Neuronal stem cell (in vitro differentiated cells): Measurements from ENCODE around the gene ZDHHC20.

ENCODE experiments used
- DNase-seq: peaks from one replicate; pipeline ENCODE4 v3.0.0-alpha.2; 2013; ENCODE audit warnings: low spot score
- H2AFZ ChIP-seq: one replicate; pipeline ENCODE4 v1.6.1; 2013; ENCODE audit warnings: mild to moderate bottlenecking, low read length, inconsistent platforms
- H2AK5ac ChIP-seq: 2 replicates; pipeline ENCODE4 v1.6.1; 2013; ENCODE audit warnings: low read depth, mild to moderate bottlenecking, inconsistent platforms, low read length, moderate library complexity, mixed read lengths
- H2BK120ac ChIP-seq: 2 replicates; pipeline ENCODE4 v1.6.1; 2013; ENCODE audit warnings: low read depth, mild to moderate bottlenecking, inconsistent platforms, low read length, moderate library complexity, mixed read lengths
- H2BK12ac ChIP-seq: one replicate; pipeline ENCODE4 v1.6.1; 2013; ENCODE audit warnings: low read length, inconsistent platforms
- H2BK15ac ChIP-seq: 2 replicates; pipeline ENCODE4 v1.6.1; 2013; ENCODE audit warnings: mild to moderate bottlenecking, low read length, inconsistent platforms, mixed read lengths
- H2BK5ac ChIP-seq: one replicate; pipeline ENCODE4 v1.6.1; 2013; ENCODE audit warnings: inconsistent platforms, mild to moderate bottlenecking, low read length, moderate library complexity
- H3K14ac ChIP-seq: one replicate; pipeline ENCODE4 v1.6.1; 2013; ENCODE audit warnings: low read length, inconsistent platforms
- H3K18ac ChIP-seq: 2 replicates; pipeline ENCODE4 v1.6.1; 2013; ENCODE audit warnings: low read length, inconsistent platforms
- H3K23ac ChIP-seq: 2 replicates; pipeline ENCODE4 v1.6.1; 2013; ENCODE audit warnings: low read depth, mild to moderate bottlenecking, mixed read lengths, low read length, inconsistent platforms; ENCODE audit not compliant: poor library complexity
- H3K27ac ChIP-seq: replicated peaks from 3 replicates; pipeline ENCODE4 v1.5.1; 2013; ENCODE audit warnings: low read length, inconsistent platforms
- H3K27me3 ChIP-seq, 3 experiments: 2 replicates each; pipeline ENCODE4 v1.6.1; 2013; ENCODE audit warnings: low read length in 3 of 3, mild to moderate bottlenecking in 2 of 3, inconsistent platforms in 1 of 3, low read depth in 1 of 3, mixed read lengths in 1 of 3, moderate library complexity in 1 of 3; ENCODE audit not compliant: control insufficient read depth in 3 of 3, insufficient read depth in 3 of 3
- H3K36me3 ChIP-seq, 2 donors: replicated peaks in 1 of 2; 2 replicates each; pipeline ENCODE4 v1.6.1; 2013; ENCODE audit warnings: low read length in 2 of 2; ENCODE audit not compliant: control insufficient read depth in 2 of 2, insufficient read depth in 2 of 2
- H3K4ac ChIP-seq: 2 replicates; pipeline ENCODE4 v1.6.1; 2013; ENCODE audit warnings: inconsistent platforms, mild to moderate bottlenecking, low read length, moderate library complexity
- H3K4me1 ChIP-seq, 2 donors: 1 replicate in 1 of 2; 2 replicates in 1 of 2; pipeline ENCODE4 v1.6.1; 2013; ENCODE audit warnings: low read length in 2 of 2, low read depth in 1 of 2; ENCODE audit not compliant: control insufficient read depth in 2 of 2, insufficient read depth in 1 of 2
- H3K4me2 ChIP-seq: one replicate; pipeline ENCODE4 v1.6.1; 2013; ENCODE audit warnings: mild to moderate bottlenecking, low read length, inconsistent platforms; ENCODE audit not compliant: insufficient read depth, poor library complexity, severe bottlenecking
- H3K4me3 ChIP-seq, 2 donors: 2 replicates each; pipeline ENCODE4 v1.5.1; 2013; ENCODE audit warnings: low read length in 2 of 2, mild to moderate bottlenecking in 2 of 2, inconsistent platforms in 1 of 2, moderate library complexity in 1 of 2
- H3K79me1 ChIP-seq: one replicate; pipeline ENCODE4 v1.6.1; 2013; ENCODE audit warnings: low read depth, mild to moderate bottlenecking, inconsistent platforms, low read length, moderate library complexity
- H3K9ac ChIP-seq: one replicate; pipeline ENCODE4 v1.6.1; 2013; ENCODE audit warnings: mild to moderate bottlenecking, low read depth, low read length, inconsistent platforms; ENCODE audit not compliant: poor library complexity
- H3K9me3 ChIP-seq, 2 donors: replicated peaks in 1 of 2; 2 replicates each; pipeline versions ENCODE3 to v1.6.1; 2013; ENCODE audit warnings: low read length in 2 of 2, mild to moderate bottlenecking in 2 of 2, inconsistent platforms in 1 of 2, low read depth in 1 of 2, mixed read lengths in 1 of 2, moderate library complexity in 1 of 2; ENCODE audit not compliant: control insufficient read depth in 2 of 2, insufficient read depth in 1 of 2
- H4K8ac ChIP-seq: one replicate; pipeline ENCODE4 v1.6.1; 2013; ENCODE audit warnings: low read depth, mild to moderate bottlenecking, inconsistent platforms, low read length, moderate library complexity
- H4K91ac ChIP-seq: one replicate; pipeline ENCODE4 v1.6.1; 2013; ENCODE audit warnings: low read length, low read depth, mild to moderate bottlenecking, inconsistent platforms; ENCODE audit not compliant: poor library complexity
- WGBS, 2 donors: extraction: QIAGEN DNeasy Blood & Tissue Kit; methylation state at CpG; one replicate each; pipeline ENCODE4 v1.1.7; 2013; ENCODE audit warnings: missing lambda C conversion rate in 2 of 2, mixed read lengths in 1 of 2; ENCODE audit not compliant: insufficient read length in 2 of 2, insufficient replicate concordance in 1 of 2; ENCODE audit errors: extremely low coverage in 2 of 2; 5-methylcytosine and 5-hydroxymethylcytosine counted together

The ZDHHC20 gene

DNA sequence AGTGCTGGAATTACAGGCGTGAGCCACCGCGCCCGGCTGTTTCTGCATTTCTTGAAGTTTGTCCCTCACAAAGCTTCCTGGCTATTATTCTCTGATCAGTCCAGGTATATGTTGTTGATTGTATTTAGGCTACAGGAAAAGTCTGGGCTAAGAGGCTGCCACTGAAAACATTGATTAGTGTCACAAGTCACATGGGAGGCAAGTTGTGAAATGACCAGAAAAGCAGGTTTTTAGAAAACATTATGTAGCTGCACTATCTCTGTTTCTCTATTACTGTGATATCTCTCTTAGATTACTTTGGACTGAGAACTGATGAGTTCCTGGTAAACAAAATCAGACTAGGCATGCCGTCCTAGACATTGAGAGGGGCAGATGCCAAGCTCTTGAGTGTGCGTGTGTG lies 16.0 kb upstream of the ZDHHC20 start:
- no peaks in the 10 kb centered on the region for H3K79me1 ChIP-seq
- H3K4ac ChIP-seq = no peak overlapping the region
- WGBS, 2 donors = no CpG with 5 or more reads among the region's 6 CpGs
- no peaks in the 10 kb centered on the region for H3K27me3 ChIP-seq
- H2BK15ac ChIP-seq = no peak overlapping the region
- no peak overlapping the region for H2BK5ac ChIP-seq
- no peak overlapping the region for H2BK12ac ChIP-seq
- H3K23ac ChIP-seq = no peak overlapping the region
- no peaks in the 10 kb centered on the region for H3K9me3 ChIP-seq
- no peak overlapping the region for H3K27ac ChIP-seq
- no peak overlapping the region for H3K14ac ChIP-seq
- no peaks in the 10 kb centered on the region for H3K36me3 ChIP-seq
- H2AFZ ChIP-seq = no peak overlapping the region
- H4K91ac ChIP-seq = no peak overlapping the region
- H3K18ac ChIP-seq = no peak overlapping the region
- H2BK120ac ChIP-seq = no peak overlapping the region
- H2AK5ac ChIP-seq = no peak overlapping the region
- no peak overlapping the region for H3K4me2 ChIP-seq
- no peak for DNase-seq
- H4K8ac ChIP-seq = no peak overlapping the region
- no peak overlapping the region for H3K9ac ChIP-seq
- H3K4me3 ChIP-seq = no peak overlapping the region
- H3K4me1 ChIP-seq = no peaks in the 10 kb centered on the region

DNA sequence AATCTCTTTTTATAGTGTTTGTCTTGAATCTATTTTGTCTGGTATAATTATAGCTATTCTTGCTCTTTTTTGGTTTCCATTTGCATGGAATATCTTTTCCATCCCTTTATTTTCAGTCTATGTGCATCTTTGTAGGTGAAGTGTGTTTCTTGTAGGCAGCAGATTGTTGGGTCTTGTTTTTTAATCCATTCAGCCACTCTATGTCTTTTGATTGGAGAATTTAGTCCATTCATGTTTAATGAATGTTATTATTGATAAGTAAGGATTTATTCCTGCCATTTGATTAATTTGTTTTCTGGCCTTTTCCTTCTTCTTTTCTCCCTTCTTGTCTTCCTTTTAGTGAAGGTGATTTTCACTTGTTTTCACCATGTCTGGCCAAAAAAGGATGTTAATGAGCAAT lies 11.7 kb upstream of the ZDHHC20 start:
- Histone ChIP-seq H3K4ac (no peak overlapping the region), H3K36me3 (no peaks in the 10 kb centered on the region), H3K14ac (no peak overlapping the region), H4K91ac (no peak overlapping the region), H3K4me1 (peaks cover 0 to 4% of the 10 kb centered on the region in 2 donors), H3K23ac (no peak overlapping the region), H3K9me3 (no peaks in the 10 kb centered on the region), H2BK15ac (no peak overlapping the region), H2BK120ac (no peak overlapping the region), H2BK5ac (no peak overlapping the region), H2BK12ac (no peak overlapping the region), H4K8ac (no peak overlapping the region), H3K4me2 (no peak overlapping the region), H3K79me1 (no peaks in the 10 kb centered on the region), H2AFZ (no peak overlapping the region), H3K4me3 (no peak overlapping the region), H3K27me3 (peaks cover 0 to 2% (median 0%) of the 10 kb centered on the region in 3 experiments), H2AK5ac (no peak overlapping the region), H3K18ac (no peak overlapping the region), H3K27ac (no peak overlapping the region), H3K9ac (no peak overlapping the region)
- DNase-seq = no peak

DNA sequence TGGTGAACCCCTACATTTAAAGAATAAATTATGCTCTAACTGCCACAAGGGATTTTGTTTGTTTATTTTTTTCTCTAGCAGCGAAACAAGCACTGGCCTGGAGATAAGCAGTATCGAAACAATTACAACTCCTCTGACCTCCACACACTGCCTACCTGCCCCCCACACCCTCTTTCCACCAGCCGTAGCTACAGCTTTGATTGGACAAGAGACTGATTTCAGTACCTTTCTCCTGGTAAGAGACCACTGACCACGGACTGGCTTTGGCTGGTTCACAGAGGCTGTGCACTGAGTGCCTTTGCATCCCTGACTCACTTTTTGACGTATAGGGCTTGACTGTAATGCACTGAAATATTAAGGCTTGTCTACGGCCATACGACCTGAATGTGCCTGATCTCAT lies 7.4 kb upstream of the ZDHHC20 start:
- H3K4ac ChIP-seq = no peak overlapping the region
- no peak overlapping the region for H2AK5ac ChIP-seq
- no peak overlapping the region for H2BK12ac ChIP-seq
- H3K9ac ChIP-seq = no peak overlapping the region
- peaks cover 0 to 11% (median 0%) of the 10 kb centered on the region in 3 experiments for H3K27me3 ChIP-seq
- no peak overlapping the region for H2BK120ac ChIP-seq
- H3K4me3 ChIP-seq = no peak overlapping the region
- H3K4me2 ChIP-seq = no peak overlapping the region
- WGBS, 2 donors = no CpG with 5 or more reads among the region's 7 CpGs
- H3K23ac ChIP-seq = no peak overlapping the region
- no peak overlapping the region for H3K27ac ChIP-seq
- H3K9me3 ChIP-seq = no peaks in the 10 kb centered on the region
- H4K91ac ChIP-seq = no peak overlapping the region
- H3K18ac ChIP-seq = no peak overlapping the region
- H2BK15ac ChIP-seq = no peak overlapping the region
- H3K79me1 ChIP-seq = no peaks in the 10 kb centered on the region
- H4K8ac ChIP-seq = no peak overlapping the region
- H3K36me3 ChIP-seq = no peaks in the 10 kb centered on the region
- DNase-seq = no peak
- no peak overlapping the region for H2BK5ac ChIP-seq
- H2AFZ ChIP-seq = no peak overlapping the region
- no peak overlapping the region for H3K14ac ChIP-seq
- peaks cover 0 to 8% of the 10 kb centered on the region in 2 donors for H3K4me1 ChIP-seq

DNA sequence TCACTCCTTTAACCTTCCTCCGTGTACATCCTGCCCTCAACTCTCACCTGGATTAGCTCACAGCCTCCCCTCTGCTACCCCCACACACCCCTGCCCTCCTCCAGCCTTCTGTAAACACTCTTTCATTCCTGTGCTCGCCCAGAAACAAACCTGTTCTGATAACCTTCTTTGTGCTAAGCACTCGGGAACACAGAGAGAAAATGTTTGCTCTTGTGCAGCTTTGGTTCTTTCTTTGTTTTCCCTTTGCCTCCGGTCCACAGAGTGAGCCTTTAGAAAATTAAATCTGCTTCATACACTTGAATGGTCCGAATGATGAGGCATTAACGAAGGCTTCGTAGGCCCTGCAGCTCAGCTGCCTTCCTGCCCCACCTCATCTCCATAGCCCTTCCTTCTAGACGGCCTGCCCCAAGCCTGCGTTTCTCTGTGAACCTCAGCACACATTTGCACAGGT lies 6.6 kb upstream of the ZDHHC20 start:
- Histone ChIP-seq H3K4me2 (no peak overlapping the region), H2AFZ (peak overlapping the region; percentile 80), H2BK12ac (no peak overlapping the region), H3K4me1 (peaks cover 0 to 8% of the 10 kb centered on the region in 2 donors), H2BK15ac (no peak overlapping the region), H3K4ac (no peak overlapping the region), H3K9me3 (no peaks in the 10 kb centered on the region), H3K79me1 (no peaks in the 10 kb centered on the region), H2BK120ac (no peak overlapping the region), H3K14ac (no peak overlapping the region), H4K91ac (no peak overlapping the region), H3K9ac (no peak overlapping the region), H3K27ac (peak overlapping the region; percentile 39), H3K36me3 (no peaks in the 10 kb centered on the region), H2BK5ac (no peak overlapping the region), H3K18ac (peak overlapping the region; percentile 28), H3K4me3 (no peak overlapping the region), H3K27me3 (peaks cover 0 to 11% (median 0%) of the 10 kb centered on the region in 3 experiments), H3K23ac (no peak overlapping the region), H4K8ac (no peak overlapping the region), H2AK5ac (no peak overlapping the region)
- no peak for DNase-seq
- WGBS, 2 donors = no CpG with 5 or more reads among the region's 9 CpGs
